Brain microvascular endothelial cell (primary cell): ENCODE results near the gene ARHGAP15.

Experiments used
- DNase-seq: peaks from one replicate; pipeline ENCODE4 v3.0.0-alpha.2; 2020
- H3K27ac ChIP-seq: fragments of 250-450 bp; sonication (Bioruptor Pico); 2 replicates; pipeline ENCODE4 v1.5.1; 2020; ENCODE audit warnings: mild to moderate bottlenecking, moderate library complexity
- H3K27me3 ChIP-seq: fragments of 250-450 bp; sonication (Bioruptor Pico); replicated peaks from 2 replicates; pipeline ENCODE4 v1.5.1; 2020; ENCODE audit warnings: mild to moderate bottlenecking
- H3K36me3 ChIP-seq: fragments of 250-450 bp; sonication (Bioruptor Pico); replicated peaks from 2 replicates; pipeline ENCODE4 v1.5.1; 2020; ENCODE audit warnings: mild to moderate bottlenecking
- H3K4me3 ChIP-seq: 2 replicates; pipeline ENCODE4 v1.5.1; 2011; ENCODE audit warnings: low read depth, mild to moderate bottlenecking, control low read depth, low read length, moderate library complexity
- in situ Hi-C: cut with HindIII; loops from 2 replicates; pipeline ENCODE4 v1.10.0; 2017; ENCODE audit warnings: low sequenced_read_pairs, low pct_ligation_motif_present
- TF ChIP-seq, protein P1 (sequence below): IDR thresholded peaks from 2 replicates; pipeline ENCODE4 v1.5.1; 2011; ENCODE audit warnings: low read depth, mild to moderate bottlenecking, moderate library complexity, low read length, control low read depth, inconsistent platforms; ENCODE audit errors: missing control alignments

ARHGAP15 gene

GRCh38 chr2:143771939-143772338 lies 642.7 kb downstream of the ARHGAP15 start:
- DNase-seq: no peak
- Histone ChIP-seq H3K4me3 (no peak overlapping the region), H3K27ac (no peak overlapping the region), H3K27me3 (no peaks in the 10 kb centered on the region), H3K36me3 (no peaks in the 10 kb centered on the region)
- in situ Hi-C loops: no loop called here
- TF ChIP-seq, protein P1, sequence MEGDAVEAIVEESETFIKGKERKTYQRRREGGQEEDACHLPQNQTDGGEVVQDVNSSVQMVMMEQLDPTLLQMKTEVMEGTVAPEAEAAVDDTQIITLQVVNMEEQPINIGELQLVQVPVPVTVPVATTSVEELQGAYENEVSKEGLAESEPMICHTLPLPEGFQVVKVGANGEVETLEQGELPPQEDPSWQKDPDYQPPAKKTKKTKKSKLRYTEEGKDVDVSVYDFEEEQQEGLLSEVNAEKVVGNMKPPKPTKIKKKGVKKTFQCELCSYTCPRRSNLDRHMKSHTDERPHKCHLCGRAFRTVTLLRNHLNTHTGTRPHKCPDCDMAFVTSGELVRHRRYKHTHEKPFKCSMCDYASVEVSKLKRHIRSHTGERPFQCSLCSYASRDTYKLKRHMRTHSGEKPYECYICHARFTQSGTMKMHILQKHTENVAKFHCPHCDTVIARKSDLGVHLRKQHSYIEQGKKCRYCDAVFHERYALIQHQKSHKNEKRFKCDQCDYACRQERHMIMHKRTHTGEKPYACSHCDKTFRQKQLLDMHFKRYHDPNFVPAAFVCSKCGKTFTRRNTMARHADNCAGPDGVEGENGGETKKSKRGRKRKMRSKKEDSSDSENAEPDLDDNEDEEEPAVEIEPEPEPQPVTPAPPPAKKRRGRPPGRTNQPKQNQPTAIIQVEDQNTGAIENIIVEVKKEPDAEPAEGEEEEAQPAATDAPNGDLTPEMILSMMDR: no peak

DNA sequence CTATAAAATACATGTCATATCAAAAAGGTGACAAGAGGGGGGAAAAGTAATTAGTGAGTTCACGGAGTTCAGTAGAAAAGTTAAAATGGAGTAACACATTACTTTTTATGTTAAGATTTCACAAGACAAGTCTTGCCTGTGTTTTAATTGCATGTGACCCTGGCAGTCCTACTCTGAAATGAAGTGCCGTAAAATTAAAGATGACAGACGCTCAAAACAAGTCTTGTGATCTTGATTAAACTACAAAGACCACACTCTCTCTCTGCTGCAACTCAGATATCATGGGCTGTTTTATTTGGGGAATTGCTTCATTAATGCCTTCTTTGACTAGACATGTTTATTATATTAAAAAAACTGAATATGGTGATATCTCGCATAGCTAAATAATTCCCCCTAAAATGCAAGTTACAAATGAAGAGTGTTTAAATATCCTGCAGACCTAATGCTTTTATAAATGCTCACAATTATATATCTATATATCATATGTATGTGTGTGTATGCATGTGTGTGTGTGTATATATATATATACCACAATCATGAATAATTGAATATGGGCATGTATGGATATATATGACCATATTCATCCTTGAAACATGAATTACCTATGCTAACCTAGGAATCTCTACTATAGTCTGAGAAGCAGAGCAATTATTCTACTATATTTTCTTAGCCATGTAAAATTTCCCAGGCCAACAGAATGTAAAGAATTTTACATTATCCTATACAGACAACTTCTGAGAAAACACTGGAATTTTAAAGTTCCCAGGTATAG lies 647.5 kb downstream of the ARHGAP15 start:
- TF ChIP-seq, protein P1: no peak
- Histone ChIP-seq H3K36me3 (no peaks in the 10 kb centered on the region), H3K4me3 (no peak overlapping the region), H3K27ac (no peak overlapping the region), H3K27me3 (no peaks in the 10 kb centered on the region)
- no peak for DNase-seq
- in situ Hi-C loops: no loop called here

DNA sequence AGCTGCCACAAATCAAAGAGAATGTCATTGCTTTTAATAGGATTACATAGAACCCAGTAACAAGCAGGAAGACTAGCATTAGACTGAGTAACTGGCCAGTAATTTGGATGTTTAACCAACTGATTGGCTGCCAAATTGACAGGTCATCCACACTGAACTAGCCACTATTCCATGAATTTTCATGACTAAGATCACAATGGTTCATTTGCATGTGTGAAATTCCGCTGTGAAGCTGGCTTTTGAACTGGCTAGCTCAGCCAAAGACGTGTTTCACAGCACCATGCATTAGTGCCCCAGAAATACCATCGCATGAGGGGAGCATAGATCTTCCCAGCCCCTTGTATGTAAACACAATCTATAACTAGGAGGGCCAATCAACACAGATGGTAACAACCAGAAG lies 649.8 kb downstream of the ARHGAP15 start:
- in situ Hi-C loops: no loop called here
- TF ChIP-seq, protein P1: no peak
- no peaks in the 10 kb centered on the region for H3K27me3 ChIP-seq

DNA sequence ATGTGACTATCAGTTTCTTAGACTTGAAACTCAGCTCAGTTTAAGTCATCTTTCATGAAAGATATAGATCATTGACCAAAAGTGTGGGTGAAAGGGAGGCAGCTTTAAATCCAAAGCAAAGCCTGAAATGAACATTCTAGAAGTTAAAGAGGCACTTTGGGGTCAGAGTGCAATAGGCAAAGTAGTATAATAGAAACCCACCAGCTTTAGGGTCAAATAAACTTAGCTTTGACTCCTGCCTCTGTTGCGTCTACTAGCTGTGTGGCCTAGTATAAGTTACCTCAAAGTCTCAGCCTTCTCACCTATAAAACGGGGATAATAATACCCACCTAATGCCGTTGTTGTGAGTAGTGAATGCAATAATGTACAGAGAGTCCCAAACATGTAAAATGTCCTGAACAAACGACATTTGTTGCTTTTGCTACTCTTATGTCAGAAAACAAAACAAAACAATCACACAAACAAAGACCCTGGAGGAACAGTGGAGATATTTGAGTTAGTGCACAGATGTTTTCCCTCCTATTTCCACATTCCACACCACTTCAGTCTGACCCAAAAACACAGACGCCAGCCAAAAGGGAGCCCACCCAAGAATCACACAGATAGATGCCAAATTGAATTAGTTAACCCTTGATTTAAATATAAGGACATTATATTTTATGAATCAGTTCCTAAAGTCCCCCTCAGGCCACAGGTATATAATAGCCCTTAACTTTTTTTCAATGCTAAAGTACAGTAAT lies 657.0 kb downstream of the ARHGAP15 start:
- H3K27me3 ChIP-seq: no peaks in the 10 kb centered on the region
- no peak overlapping the region for H3K27ac ChIP-seq
- TF ChIP-seq, protein P1: no peak
- no peaks in the 10 kb centered on the region for H3K36me3 ChIP-seq
- in situ Hi-C loops: no loop called here
- no peak for DNase-seq
- no peak overlapping the region for H3K4me3 ChIP-seq

More for the DNA sequence above, 649.8 kb downstream of the ARHGAP15 start:
- no peaks in the 10 kb centered on the region for H3K36me3 ChIP-seq
- H3K4me3 ChIP-seq: no peak overlapping the region
- no peak for DNase-seq
- no peak overlapping the region for H3K27ac ChIP-seq

GRCh38 chr2:143787674-143788073 lies 658.5 kb downstream of the ARHGAP15 start:
- no peak overlapping the region for H3K27ac ChIP-seq

More at GRCh38 chr2:143787674-143788073, 658.5 kb downstream of the ARHGAP15 start:
- no peak for DNase-seq
- TF ChIP-seq, protein P1: no peak
- no peaks in the 10 kb centered on the region for H3K36me3 ChIP-seq
- H3K27me3 ChIP-seq: no peaks in the 10 kb centered on the region
- H3K4me3 ChIP-seq: no peak overlapping the region
- in situ Hi-C loops: no loop called here
